Measurements from ENCODE around the gene TP53I13. TPM values are rescaled to one million over a fixed set of nuclear protein-coding genes. Genes with fewer than 3 reads are reported as not detected.

Gene TP53I13
- total and polyA plus RNA-seq, 10 of the 15 experiments (the other 5 are each of a cell fraction or from before 2014, with no cell fraction given), result 0.31 to 45.1 (median 19.5) TPM; not detected in 1

- peaks cover 19% of the 10 kb centered on the region for H3K4me1 ChIP-seq (ENCODE audit: control insufficient read depth, insufficient read depth, low read length)
- no peak for TF ChIP-seq KDM1A (IDR thresholded peaks at IDR 0.05; ENCODE audit: borderline replicate concordance)
- in situ Hi-C loops (cut with MboI), result no loop called here
- H3K4me2 ChIP-seq (ENCODE audit: control insufficient read depth, insufficient read depth), result peak overlapping the region; percentile 88
- H3K9ac ChIP-seq (ENCODE audit: control insufficient read depth, insufficient read depth, low read length), result no peak overlapping the region
- peak overlapping the region; percentile 78; the same call in 1 of the 2 replicates for H3K4me3 ChIP-seq
- no peak for DNase-seq (ENCODE audit: low read depth, low spot score)
- 80% methylated on average over 8 of the region's 8 CpGs for WGBS (ENCODE audit: insufficient coverage, insufficient replicate concordance, low lambda C conversion rate, missing lambda C conversion rate)
- no peak for ATAC-seq
- ChIA-PET POLR2A (no interaction called here), RAD21 (ENCODE audit: unreplicated experiment) (interaction anchor here (0.9 to 2.3 kb wide), 3 partner anchors 157 to 472 kb away, joined by 3 to 8 read pairs (median 5); no protein-coding TSS in a partner anchor), SMC1A (ENCODE audit: uncharacterized antibody, unreplicated experiment) (interaction anchor here (0.6 to 1.2 kb wide), 4 partner anchors 37 to 252 kb away, joined by 3 read pairs; no protein-coding TSS in a partner anchor), CTCF (interaction anchor here (0.7 to 5.9 kb wide), 6 partner anchors 41 to 310 kb away, joined by 3 to 114 read pairs (median 4); no protein-coding TSS in a partner anchor)
- peaks cover 0 to 1% of the 10 kb centered on the region in 2 experiments; a peak in 1 of 4 replicates for H3K27me3 ChIP-seq (replicated peaks in 1 of 2; ENCODE audit: control insufficient read depth in 2 of 2, insufficient read depth in 2 of 2, low read length in 1 of 2)
- no peaks in the 10 kb centered on the region for H3K79me2 ChIP-seq (ENCODE audit: control insufficient read depth, insufficient read depth, low read length)
- H3K27ac ChIP-seq (ENCODE audit: control insufficient read depth, insufficient read depth), result no peak overlapping the region
- intact Hi-C loops (cut with micrococcal nuclease; ENCODE audit: unreplicated experiment), result loop anchor here (5.0 kb wide), 1 partner anchor 51 kb away; no protein-coding TSS in a partner anchor
- FAIRE-seq, result no peak
- peaks cover 3% of the 10 kb centered on the region; the same call in 1 of the 2 replicates for H4K20me1 ChIP-seq (ENCODE audit: control insufficient read depth, insufficient read depth)
- H3K36me3 ChIP-seq (ENCODE audit: control insufficient read depth in 2 of 2, insufficient read depth in 2 of 2, low read length in 1 of 2), result peaks cover 0 to 3% of the 10 kb centered on the region in 2 experiments; a peak in 1 of 4 replicates
- H3K9me3 ChIP-seq (replicated peaks; ENCODE audit: control insufficient read depth, insufficient read depth, low read length), result no peaks in the 10 kb centered on the region
- no TSS peak for BruUV-seq (replicated peaks)
- H2AFZ ChIP-seq (ENCODE audit: control insufficient read depth, low read depth, low read length), result no peak overlapping the region
These were observed 53.3 kb downstream of the TP53I13 start for GRCh38 chr17:29621751-29622194.

Other genes with a start within 250 kb of the TP53I13 start
- gene TAOK1, start 178.3 kb upstream of the TP53I13 start, total RNA-seq (2014; rRNA removed), result 16.2 and 17.8 TPM in 2 replicates
- gene TAOK1, start 178.3 kb upstream of the TP53I13 start, total RNA-seq (2014; rRNA removed; fragmentation: Illumina TruSeq; extraction: Trizol), result 18.1 and 19.3 TPM in 2 replicates
- 26.3 and 27.1 TPM in 2 replicates for gene TAOK1, start 178.3 kb upstream of the TP53I13 start, total RNA-seq (2021)
- gene TAOK1, start 178.3 kb upstream of the TP53I13 start, polyA plus RNA-seq (2011; rRNA removed), result 18.6 and 27.6 TPM in 2 replicates
- gene TAOK1, start 178.3 kb upstream of the TP53I13 start, polyA plus RNA-seq (2014; fragmentation: Illumina TruSeq; extraction: Trizol), result 15.1 and 18.1 TPM in 2 replicates
- 1 to 10 TPM; 2.4 to 3.4 TPM for gene TAOK1, start 178.3 kb upstream of the TP53I13 start, polyA plus RNA-seq (2014; fragmentation: Nextera tagmentation; extraction: Ambion mirVana)
- 7.7 and 8.5 TPM in 2 replicates for gene TAOK1, start 178.3 kb upstream of the TP53I13 start, polyA plus RNA-seq (2014; rRNA removed)
- 1 to 10 TPM; 2.0 to 2.7 TPM for gene TAOK1, start 178.3 kb upstream of the TP53I13 start, polyA plus RNA-seq (2016; fragmentation: Nextera tagmentation; extraction: Ambion mirVana)
- gene ABHD15, start 1.7 kb upstream of the TP53I13 start, total RNA-seq (2014; rRNA removed), result 6.5 and 7.5 TPM in 2 replicates
- gene ABHD15, start 1.7 kb upstream of the TP53I13 start, total RNA-seq (2014; rRNA removed; fragmentation: Illumina TruSeq; extraction: Trizol), result 5.1 and 5.2 TPM in 2 replicates
- 9.0 and 9.2 TPM in 2 replicates for gene ABHD15, start 1.7 kb upstream of the TP53I13 start, total RNA-seq (2021)
- gene ABHD15, start 1.7 kb upstream of the TP53I13 start, polyA plus RNA-seq (2011; rRNA removed), result 4.1 and 4.7 TPM in 2 replicates
- 5.3 and 5.8 TPM in 2 replicates for gene ABHD15, start 1.7 kb upstream of the TP53I13 start, polyA plus RNA-seq (2014; fragmentation: Illumina TruSeq; extraction: Trizol)
- 1 to 10 TPM; 2.1 to 2.6 TPM for gene ABHD15, start 1.7 kb upstream of the TP53I13 start, polyA plus RNA-seq (2014; fragmentation: Nextera tagmentation; extraction: Ambion mirVana)
- gene ABHD15, start 1.7 kb upstream of the TP53I13 start, polyA plus RNA-seq (2014; rRNA removed), result 5.9 and 6.1 TPM in 2 replicates
- 1 to 10 TPM; 2.6 to 3.9 TPM for gene ABHD15, start 1.7 kb upstream of the TP53I13 start, polyA plus RNA-seq (2016; fragmentation: Nextera tagmentation; extraction: Ambion mirVana)
- gene GIT1, start 20.9 kb downstream of the TP53I13 start, total RNA-seq (2014; rRNA removed), result 24.2 and 30.6 TPM in 2 replicates
- 15.4 and 16.1 TPM in 2 replicates for gene GIT1, start 20.9 kb downstream of the TP53I13 start, total RNA-seq (2014; rRNA removed; fragmentation: Illumina TruSeq; extraction: Trizol)
- gene GIT1, start 20.9 kb downstream of the TP53I13 start, total RNA-seq (2021), result 45.1 and 45.3 TPM in 2 replicates
- 11.3 and 25.6 TPM in 2 replicates for gene GIT1, start 20.9 kb downstream of the TP53I13 start, polyA plus RNA-seq (2011; rRNA removed)
- gene GIT1, start 20.9 kb downstream of the TP53I13 start, polyA plus RNA-seq (2014; fragmentation: Illumina TruSeq; extraction: Trizol), result 20.0 and 32.4 TPM in 2 replicates
- under 1 TPM; 0.24 to 0.58 TPM for gene GIT1, start 20.9 kb downstream of the TP53I13 start, polyA plus RNA-seq (2014; fragmentation: Nextera tagmentation; extraction: Ambion mirVana)
- 33.7 and 34.2 TPM in 2 replicates for gene GIT1, start 20.9 kb downstream of the TP53I13 start, polyA plus RNA-seq (2014; rRNA removed)
- gene GIT1, start 20.9 kb downstream of the TP53I13 start, polyA plus RNA-seq (2016; fragmentation: Nextera tagmentation; extraction: Ambion mirVana), result 1 to 10 TPM; 4.4 to 4.9 TPM
- 7.1 and 8.5 TPM in 2 replicates for gene ANKRD13B, start 24.4 kb downstream of the TP53I13 start, total RNA-seq (2014; rRNA removed)
- gene ANKRD13B, start 24.4 kb downstream of the TP53I13 start, total RNA-seq (2014; rRNA removed; fragmentation: Illumina TruSeq; extraction: Trizol), result 2.5 and 2.9 TPM in 2 replicates
- gene ANKRD13B, start 24.4 kb downstream of the TP53I13 start, total RNA-seq (2021), result 14.0 and 15.0 TPM in 2 replicates
- 1.3 and 3.0 TPM in 2 replicates for gene ANKRD13B, start 24.4 kb downstream of the TP53I13 start, polyA plus RNA-seq (2011; rRNA removed)
- 1.5 and 4.0 TPM in 2 replicates for gene ANKRD13B, start 24.4 kb downstream of the TP53I13 start, polyA plus RNA-seq (2014; fragmentation: Illumina TruSeq; extraction: Trizol)
- under 1 TPM; 0.18 to 0.53 TPM for gene ANKRD13B, start 24.4 kb downstream of the TP53I13 start, polyA plus RNA-seq (2014; fragmentation: Nextera tagmentation; extraction: Ambion mirVana)
- gene ANKRD13B, start 24.4 kb downstream of the TP53I13 start, polyA plus RNA-seq (2014; rRNA removed), result 14.9 and 15.9 TPM in 2 replicates
- gene ANKRD13B, start 24.4 kb downstream of the TP53I13 start, polyA plus RNA-seq (2016; fragmentation: Nextera tagmentation; extraction: Ambion mirVana), result 1 to 10 TPM; 1.6 to 2.1 TPM
- 2.6 and 3.6 TPM in 2 replicates for gene CORO6, start 54.2 kb downstream of the TP53I13 start, total RNA-seq (2014; rRNA removed)
- gene CORO6, start 54.2 kb downstream of the TP53I13 start, total RNA-seq (2014; rRNA removed; fragmentation: Illumina TruSeq; extraction: Trizol), result 0.63 and 0.69 TPM in 2 replicates
- gene CORO6, start 54.2 kb downstream of the TP53I13 start, total RNA-seq (2021), result 3.2 and 3.7 TPM in 2 replicates
- 0.69 and 0.87 TPM in 2 replicates for gene CORO6, start 54.2 kb downstream of the TP53I13 start, polyA plus RNA-seq (2011; rRNA removed)
- gene CORO6, start 54.2 kb downstream of the TP53I13 start, polyA plus RNA-seq (2014; fragmentation: Illumina TruSeq; extraction: Trizol), result 1.3 and 1.9 TPM in 2 replicates
- under 1 TPM in 1 of 2 experiments, not detected in 1; 0.26 TPM for gene CORO6, start 54.2 kb downstream of the TP53I13 start, polyA plus RNA-seq (2014; fragmentation: Nextera tagmentation; extraction: Ambion mirVana)
- gene CORO6, start 54.2 kb downstream of the TP53I13 start, polyA plus RNA-seq (2014; rRNA removed), result 5.0 and 5.4 TPM in 2 replicates
- gene CORO6, start 54.2 kb downstream of the TP53I13 start, polyA plus RNA-seq (2016; fragmentation: Nextera tagmentation; extraction: Ambion mirVana), result 1 to 10 TPM; 1.7 to 3.3 TPM